T-cell (primary cell): Measurements from ENCODE around the gene ADM. TPM values are rescaled to one million over a fixed set of nuclear protein-coding genes. Genes with fewer than 3 reads are reported as not detected.

Experiments
- ATAC-seq, 4 experiments: fragments of 200-7000 bp in 3 of 4; fragments of 150-1000 bp in 1 of 4; cut with Tn5 transposase; replicated peaks in 1 of 4; 1 replicate in 3 of 4; 2 replicates in 1 of 4; pipeline ENCODE4 v1.10.0; 2021; ENCODE audit warnings: moderate library complexity in 3 of 4, mild to moderate bottlenecking in 2 of 4, moderate number of reproducible peaks in 1 of 4
- CTCF ChIA-PET, 2 donors: fragments of 300-600 bp; sonication (Branson Sonifier 250); formaldehyde crosslinking; loops; one replicate each; lab custom pipeline; 2022; ENCODE audit warnings: antibody characterized with exemption in 2 of 2; lab: Charles Lee
- POLR2A ChIA-PET, 2 donors: fragments of 300-600 bp; sonication (Branson Sonifier 250); formaldehyde crosslinking; loops; one replicate each; lab custom pipeline; 2022; ENCODE audit warnings: antibody characterized with exemption in 2 of 2; lab: Charles Lee
- DNase-seq, 35 experiments: peaks; one replicate each; pipeline versions ENCODE4 v3.0.0 to v3.0.0-alpha.2; 2013 to 2023
- H3K27ac ChIP-seq: one replicate; pipeline ENCODE4 v1.5.1; 2013; ENCODE audit warnings: low read length
- H3K27me3 ChIP-seq, 2 experiments: replicated peaks in 1 of 2; 1 replicate in 1 of 2; 2 replicates in 1 of 2; pipeline versions ENCODE4 v1.6.1 to v1.7.0; 2013; ENCODE audit warnings: low read length in 1 of 2, mixed read lengths in 1 of 2; ENCODE audit not compliant: control insufficient read depth in 2 of 2, insufficient read depth in 2 of 2; ENCODE audit errors: extremely low read depth in 1 of 2
- H3K36me3 ChIP-seq, 2 donors: 1 replicate in 1 of 2; 2 replicates in 1 of 2; pipeline versions ENCODE4 v1.6.1 to v1.7.0; 2013; ENCODE audit warnings: low read length in 1 of 2; ENCODE audit not compliant: control insufficient read depth in 2 of 2, insufficient read depth in 1 of 2; ENCODE audit errors: extremely low read depth in 1 of 2
- H3K4me1 ChIP-seq, 2 experiments: 1 replicate in 1 of 2; 2 replicates in 1 of 2; pipeline versions ENCODE4 v1.6.1 to v1.7.0; 2013; ENCODE audit warnings: low read length in 2 of 2, mixed read lengths in 1 of 2; ENCODE audit not compliant: insufficient read depth in 2 of 2, control insufficient read depth in 1 of 2; ENCODE audit errors: extremely low read depth in 1 of 2
- H3K4me3 ChIP-seq, 2 donors: 1 replicate in 1 of 2; 2 replicates in 1 of 2; pipeline versions ENCODE4 v1.5.1 to v1.7.0; 2013; ENCODE audit warnings: mild to moderate bottlenecking in 2 of 2, low read length in 1 of 2, moderate library complexity in 1 of 2; ENCODE audit not compliant: control insufficient read depth in 1 of 2; ENCODE audit errors: extremely low read depth in 1 of 2
- H3K9me3 ChIP-seq: 2 replicates; pipeline ENCODE4 v1.7.0; 2013
- H3K27ac Mint-ChIP-seq, 2 donors: one replicate each; pipeline ENCODE4 v1.8.0; 2020 to 2021; ENCODE audit warnings: mild to moderate bottlenecking in 2 of 2, mixed read lengths in 2 of 2
- H3K27me3 Mint-ChIP-seq, 2 donors: one replicate each; pipeline ENCODE4 v1.8.0; 2021 to 2022; ENCODE audit warnings: mixed read lengths in 2 of 2
- H3K36me3 Mint-ChIP-seq: one replicate; pipeline ENCODE4 v1.8.0; 2021; ENCODE audit warnings: mixed read lengths
- H3K4me1 Mint-ChIP-seq, 3 donors: one replicate each; pipeline ENCODE4 v1.8.0; 2020 to 2022; ENCODE audit warnings: mixed read lengths in 3 of 3, mild to moderate bottlenecking in 1 of 3
- H3K4me3 Mint-ChIP-seq, 3 donors: one replicate each; pipeline ENCODE4 v1.8.0; 2020 to 2022; ENCODE audit warnings: mild to moderate bottlenecking in 3 of 3, mixed read lengths in 3 of 3, moderate library complexity in 3 of 3
- H3K9me3 Mint-ChIP-seq, 3 donors: one replicate each; pipeline ENCODE4 v1.8.0; 2020 to 2022; ENCODE audit warnings: mixed read lengths in 3 of 3
- WGBS: methylation state at CpG from one replicate; pipeline ENCODE4 v1.1.5; 2013; ENCODE audit warnings: missing lambda C conversion rate; ENCODE audit not compliant: insufficient coverage; 5-methylcytosine and 5-hydroxymethylcytosine counted together
- total RNA-seq, 35 experiments: library from RNA in 6 of 35; stranded (reverse) in 6 of 35; fragments of 120-200 nt in 1 of 35; gene quantifications; one replicate each; pipeline versions ENCODE4 v1.2.1 to v1.2.4 and lab custom pipeline; 2013 to 2026

The ADM gene
- total RNA-seq, 5 donors from 2014 or later (not counting 1 experiment from before 2014, with no cell fraction given), result 0.37 to 1.2 (median 0.64) TPM; not detected in 1

GRCh38 chr11:10303558-10304363 lies 1.1 kb upstream of the ADM start:
- Mint-ChIP-seq H3K4me1 (peaks cover 44 to 57% (median 49%) of the 10 kb centered on the region in 3 donors), H3K27me3 (peaks cover 8 to 20% of the 10 kb centered on the region in 2 donors)

GRCh38 chr11:10305262-10305963 lies 540 bp downstream of the ADM start:
- CTCF ChIA-PET, result interaction anchor here (0.6 to 2.3 kb wide), 6 partner anchors 22 to 509 kb away, joined by 3 to 9 read pairs (median 4); no protein-coding TSS in a partner anchor
- H3K9me3 ChIP-seq, result no peaks in the 10 kb centered on the region
- Mint-ChIP-seq H3K9me3 (no peaks in the 10 kb centered on the region), H3K27me3 (peaks cover 18 to 32% of the 10 kb centered on the region in 2 donors), H3K4me3 (peak overlapping the region; percentile 83 to 99 (median 90)), H3K27ac (no peak overlapping the region), H3K4me1 (peaks cover 41 to 54% (median 47%) of the 10 kb centered on the region in 3 donors), H3K36me3 (no peaks in the 10 kb centered on the region)
- ATAC-seq (peak in 3 of 4 experiments; percentile 7 to 22 (median 15)), DNase-seq (peak in 4 of 35 experiments; percentile 22 to 46 (median 30))
- H3K36me3 ChIP-seq, result no peaks in the 10 kb centered on the region
- H3K27me3 ChIP-seq, result peaks cover 4 to 69% of the 10 kb centered on the region in 2 experiments
- peaks cover 35 to 60% of the 10 kb centered on the region in 2 experiments for H3K4me1 ChIP-seq
- POLR2A ChIA-PET, result interaction anchor here in 1 of 2 donors (0.5 kb wide), 1 partner anchor 21 kb away, joined by 3 read pairs; no protein-coding TSS in a partner anchor
- H3K4me3 ChIP-seq, result peak overlapping the region; percentile 71 to 93
- under 1% methylated on average over 50 of the region's 51 CpGs for WGBS
- no peak overlapping the region for H3K27ac ChIP-seq

More at GRCh38 chr11:10303558-10304363, 1.1 kb upstream of the ADM start:
- H3K27ac Mint-ChIP-seq, result peak overlapping the region; percentile 59 to 93
- ATAC-seq (peak in 1 of 4 experiments; percentile 13), DNase-seq (peak in 6 of 35 experiments; percentile 3 to 53 (median 30))
- H3K27ac ChIP-seq, result peak overlapping the region; percentile 71
- ChIA-PET CTCF (interaction anchor here in 1 of 2 donors (0.6 to 1.5 kb wide), 8 partner anchors 12 to 599 kb away, joined by 3 to 7 read pairs (median 4); partner anchors contain the start of gene EIF4G2), POLR2A (interaction anchor here in 1 of 2 donors (0.6 kb wide), 1 partner anchor 421 kb away, joined by 5 read pairs; no protein-coding TSS in a partner anchor)
- H3K36me3 ChIP-seq, result no peaks in the 10 kb centered on the region
- peaks cover 35 to 60% of the 10 kb centered on the region in 2 experiments for H3K4me1 ChIP-seq
- H3K36me3 Mint-ChIP-seq, result no peaks in the 10 kb centered on the region
- WGBS, result 0% methylated on average over 21 of the region's 29 CpGs
- no peaks in the 10 kb centered on the region for H3K9me3 Mint-ChIP-seq
- peak overlapping the region; percentile 83 to 99 (median 90) for H3K4me3 Mint-ChIP-seq
- H3K9me3 ChIP-seq, result no peaks in the 10 kb centered on the region
- H3K27me3 ChIP-seq, result peaks cover 4 to 61% of the 10 kb centered on the region in 2 experiments
- H3K4me3 ChIP-seq, result peak overlapping the region; percentile 71 to 93

- H3K9me3 Mint-ChIP-seq, result no peaks in the 10 kb centered on the region
- ChIA-PET CTCF (interaction anchor here (0.5 to 2.3 kb wide), 6 partner anchors 11 to 188 kb away, joined by 3 to 9 read pairs (median 4); no protein-coding TSS in a partner anchor), POLR2A (interaction anchor here (0.5 kb wide), 2 partner anchors 22 to 117 kb away, joined by 3 to 5 read pairs; no protein-coding TSS in a partner anchor)
- WGBS, result 2% methylated on average over 55 of the region's 65 CpGs
- H3K36me3 Mint-ChIP-seq, result no peaks in the 10 kb centered on the region
- H3K4me3 Mint-ChIP-seq, result peak overlapping the region; percentile 83 to 99 (median 90)
- H3K36me3 ChIP-seq, result no peaks in the 10 kb centered on the region
- no peak overlapping the region for H3K27ac ChIP-seq
- peak in 4 of 35 experiments; percentile 6 to 49 (median 30) for DNase-seq
- H3K27me3 Mint-ChIP-seq, result peaks cover 21 to 35% of the 10 kb centered on the region in 2 donors
- H3K4me3 ChIP-seq, result peak overlapping the region; percentile 71 to 93
- H3K27me3 ChIP-seq, result peaks cover 4 to 72% of the 10 kb centered on the region in 2 experiments
- no peak for ATAC-seq
- no peak overlapping the region for H3K27ac Mint-ChIP-seq
- no peaks in the 10 kb centered on the region for H3K9me3 ChIP-seq
- peaks cover 41 to 54% (median 47%) of the 10 kb centered on the region in 3 donors for H3K4me1 Mint-ChIP-seq
- H3K4me1 ChIP-seq, result peaks cover 35 to 60% of the 10 kb centered on the region in 2 experiments
Measured at GRCh38 chr11:10305964-10306918, 1.4 kb downstream of the ADM start.

GRCh38 chr11:10307022-10307399 lies 2.1 kb downstream of the ADM start:
- ChIA-PET CTCF (interaction anchor here (0.7 to 3.8 kb wide), 15 partner anchors 9 to 694 kb away, joined by 3 to 47 read pairs (median 4); no protein-coding TSS in a partner anchor), POLR2A (no interaction called here)
- H3K9me3 Mint-ChIP-seq, result no peaks in the 10 kb centered on the region
- WGBS, result 11% methylated on average over 1 of the region's 9 CpGs
- Histone ChIP-seq H3K4me1 (peaks cover 35 to 60% of the 10 kb centered on the region in 2 experiments), H3K27ac (no peak overlapping the region), H3K9me3 (no peaks in the 10 kb centered on the region), H3K36me3 (no peaks in the 10 kb centered on the region), H3K4me3 (peak overlapping the region; percentile 71 to 93), H3K27me3 (peaks cover 4 to 72% of the 10 kb centered on the region in 2 experiments)
- DNase-seq (no peak), ATAC-seq (peak in 1 of 4 experiments; percentile 19)
- no peaks in the 10 kb centered on the region for H3K36me3 Mint-ChIP-seq
- peaks cover 21 to 39% of the 10 kb centered on the region in 2 donors for H3K27me3 Mint-ChIP-seq
- H3K4me1 Mint-ChIP-seq, result peaks cover 39 to 51% (median 45%) of the 10 kb centered on the region in 3 donors
- no peak overlapping the region for H3K27ac Mint-ChIP-seq
- peak overlapping the region; percentile 83 to 99 (median 90) for H3K4me3 Mint-ChIP-seq

- peak overlapping the region; percentile 83 to 99 (median 90) for H3K4me3 Mint-ChIP-seq
- peaks cover 35 to 47% (median 42%) of the 10 kb centered on the region in 3 donors for H3K4me1 Mint-ChIP-seq
- no peak overlapping the region for H3K27ac Mint-ChIP-seq
- Histone ChIP-seq H3K4me3 (peak overlapping the region; percentile 71 to 93), H3K27ac (no peak overlapping the region), H3K27me3 (peaks cover 4 to 68% of the 10 kb centered on the region in 2 experiments), H3K4me1 (peaks cover 32 to 54% of the 10 kb centered on the region in 2 experiments), H3K36me3 (no peaks in the 10 kb centered on the region), H3K9me3 (no peaks in the 10 kb centered on the region)
- H3K27me3 Mint-ChIP-seq, result peaks cover 21 to 45% of the 10 kb centered on the region in 2 donors
- ChIA-PET POLR2A (interaction anchor here (0.6 to 0.9 kb wide), 2 partner anchors 19 to 33 kb away, joined by 3 read pairs; no protein-coding TSS in a partner anchor), CTCF (interaction anchor here (0.7 to 3.8 kb wide), 18 partner anchors 10 to 773 kb away, joined by 3 to 47 read pairs (median 4); no protein-coding TSS in a partner anchor)
- ATAC-seq (peak; percentile 68 to 77 (median 68)), DNase-seq (peak; percentile 46 to 92 (median 74))
- WGBS, result 1% methylated on average over 45 of the region's 62 CpGs
- no peaks in the 10 kb centered on the region for H3K36me3 Mint-ChIP-seq
- no peaks in the 10 kb centered on the region for H3K9me3 Mint-ChIP-seq
Measured at GRCh38 chr11:10307400-10308200, 2.7 kb downstream of the ADM start.
